ENCODE results near the gene RNF14.
A peak's percentile ranks its signal among the peaks of the same experiment; 100 is the strongest.

RNF14 gene

DNA sequence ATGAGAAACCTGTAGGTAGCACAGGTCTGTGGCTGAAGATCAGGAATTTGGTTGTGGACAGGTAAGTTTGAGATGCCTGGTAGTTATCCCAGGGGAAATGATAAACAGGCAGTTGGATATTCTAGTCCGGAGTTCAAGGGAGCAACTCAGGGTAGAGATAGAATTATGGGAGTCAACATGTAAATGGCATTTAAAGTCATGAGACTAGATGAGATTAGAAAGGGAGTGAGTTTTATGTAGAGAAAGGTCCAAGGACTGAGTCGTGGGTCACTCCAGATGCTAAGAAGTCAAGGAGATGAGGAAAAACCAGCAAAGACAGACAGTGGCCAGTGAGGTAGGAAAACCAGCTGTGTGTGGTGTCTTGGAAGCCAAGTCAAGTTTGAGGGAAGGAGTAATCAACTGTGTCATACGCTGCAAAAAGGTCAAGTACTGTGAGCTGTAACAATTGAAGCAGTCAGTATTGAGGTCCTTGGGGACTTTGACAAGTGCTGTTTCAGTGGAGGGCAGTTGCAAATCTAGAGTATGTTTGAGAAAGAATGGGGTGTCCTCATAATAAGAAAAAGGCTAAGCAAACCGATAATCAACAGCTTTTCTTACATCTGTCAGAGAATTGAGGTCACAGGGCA is 25.7 kb downstream of the RNF14 start:
- H3K4me3 ChIP-seq (ENCODE audit: low read length): no peak overlapping the region
- DNase-seq (ENCODE audit: low read depth): no peak
- no peak for TF ChIP-seq CTCF (IDR thresholded peaks at IDR 0.05; ENCODE audit: insufficient read depth, low read depth, low read length, missing control alignments)

- no peak for DNase-seq (ENCODE audit: low read depth)
- no peak for TF ChIP-seq CTCF (IDR thresholded peaks at IDR 0.05; ENCODE audit: insufficient read depth, low read depth, low read length, missing control alignments)
- H3K4me3 ChIP-seq (ENCODE audit: low read length): no peak overlapping the region
Observed at GRCh38 chr5:141995656-141996055, 26.8 kb downstream of the RNF14 start.

- H3K4me3 ChIP-seq (ENCODE audit: low read length): no peak overlapping the region
- DNase-seq (ENCODE audit: low read depth): no peak
- no peak for TF ChIP-seq CTCF (IDR thresholded peaks at IDR 0.05; ENCODE audit: insufficient read depth, low read depth, low read length, missing control alignments)
Observed at GRCh38 chr5:141997358-141997960, 28.6 kb downstream of the RNF14 start.

GRCh38 chr5:142000173-142000572 is 31.3 kb downstream of the RNF14 start:
- DNase-seq (ENCODE audit: low read depth): no peak
- no peak for TF ChIP-seq CTCF (IDR thresholded peaks at IDR 0.05; ENCODE audit: insufficient read depth, low read depth, low read length, missing control alignments)
- no peak overlapping the region for H3K4me3 ChIP-seq (ENCODE audit: low read length)

- peak; percentile 35 for DNase-seq (ENCODE audit: low read depth)
- TF ChIP-seq CTCF (IDR thresholded peaks at IDR 0.05; ENCODE audit: insufficient read depth, low read depth, low read length, missing control alignments): peak; percentile 38
- no peak overlapping the region for H3K4me3 ChIP-seq (ENCODE audit: low read length)
Observed at GRCh38 chr5:142000704-142001484, 32.0 kb downstream of the RNF14 start.

GRCh38 chr5:142003266-142003800 is 34.4 kb downstream of the RNF14 start:
- no peak for TF ChIP-seq CTCF (IDR thresholded peaks at IDR 0.05; ENCODE audit: insufficient read depth, low read depth, low read length, missing control alignments)
- no peak overlapping the region for H3K4me3 ChIP-seq (ENCODE audit: low read length)
- peak; percentile 54 for DNase-seq (ENCODE audit: low read depth)

Measured in epithelial cell of esophagus (primary cell).